Suprapubic skin (tissue), 4 donors: Measurements from ENCODE around the gene OR51B6.

Experiments
- CTCF ChIP-seq, 2 donors: fragments of 200-600 bp in 1 of 2; fragments of 450-650 bp in 1 of 2; sonication (generic) in 1 of 2; IDR thresholded peaks; one replicate each; pipeline ENCODE4 v1.5.1; 2016 to 2019; ENCODE audit warnings: antibody characterized with exemption in 2 of 2, mild to moderate bottlenecking in 1 of 2, moderate library complexity in 1 of 2
- EP300 ChIP-seq: sonication (generic); formaldehyde crosslinking; IDR thresholded peaks from one replicate; pipeline ENCODE4 v1.6.1; 2017; ENCODE audit warnings: antibody characterized with exemption
- POLR2A ChIP-seq, 2 donors: fragments of 450-650 bp; IDR thresholded peaks; one replicate each; pipeline ENCODE4 v1.6.1; 2017; ENCODE audit warnings: antibody characterized with exemption in 2 of 2, mild to moderate bottlenecking in 2 of 2, moderate library complexity in 2 of 2
- POLR2AphosphoS5 ChIP-seq, 3 donors: sonication (generic); formaldehyde crosslinking; IDR thresholded peaks; one replicate each; pipeline ENCODE4 v1.6.1; 2017; ENCODE audit warnings: antibody characterized with exemption in 3 of 3

DNA sequence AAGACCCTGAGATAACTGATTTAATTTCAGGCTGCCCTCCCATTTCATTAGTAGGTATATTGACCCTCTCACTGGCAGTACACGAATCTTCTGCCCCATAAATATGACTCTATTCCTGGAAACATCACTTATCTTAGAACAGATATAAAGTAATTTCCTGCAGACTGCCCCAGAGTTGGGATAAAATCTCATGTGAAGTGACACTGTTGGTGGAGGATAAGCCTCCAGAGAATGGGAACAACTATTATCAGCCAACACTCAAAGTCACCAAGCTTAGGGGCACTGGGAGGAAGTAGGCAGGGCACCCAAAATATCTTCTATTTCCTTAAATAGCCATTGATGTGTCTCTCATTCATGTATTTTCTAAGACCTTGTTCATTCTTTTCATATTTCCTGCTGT lies 16.1 kb upstream of the OR51B6 start:
- TF ChIP-seq EP300 (no peak), CTCF (IDR thresholded peaks at IDR 0.05) (no peak), POLR2A (IDR thresholded peaks at IDR 0.05) (no peak), POLR2AphosphoS5 (IDR thresholded peaks at IDR 0.05) (no peak)
